Left renal pelvis (tissue), 4 donors: ENCODE measurements around the gene TPT1. TPM values are rescaled to one million over a fixed set of nuclear protein-coding genes. Genes with fewer than 3 reads are reported as not detected.
A peak's percentile ranks its signal among the peaks of the same experiment; 100 is the strongest.
"Not testable (repeated sequence)": the region's sequence is repeated elsewhere in the genome, so short reads cannot be mapped to it uniquely, and the experiment has no call there.

Experiments used
- DNase-seq, 4 donors: peaks; one replicate each; pipeline ENCODE4 v3.0.0-alpha.2; 2013; ENCODE audit warnings: low read depth in 4 of 4, low spot score in 3 of 4
- polyA plus RNA-seq, 4 donors: library from polyadenylated mRNA; unstranded; fragments of 120-200 nt; gene quantifications; one replicate each; pipeline ENCODE4 v1.2.1, GENCODE V29; 2013; ENCODE audit not compliant: insufficient read length in 4 of 4

TPT1 gene
- 1,000 to 10,000 TPM; 6,105 to 7,239 (median 6,814) TPM for polyA plus RNA-seq

DNA sequence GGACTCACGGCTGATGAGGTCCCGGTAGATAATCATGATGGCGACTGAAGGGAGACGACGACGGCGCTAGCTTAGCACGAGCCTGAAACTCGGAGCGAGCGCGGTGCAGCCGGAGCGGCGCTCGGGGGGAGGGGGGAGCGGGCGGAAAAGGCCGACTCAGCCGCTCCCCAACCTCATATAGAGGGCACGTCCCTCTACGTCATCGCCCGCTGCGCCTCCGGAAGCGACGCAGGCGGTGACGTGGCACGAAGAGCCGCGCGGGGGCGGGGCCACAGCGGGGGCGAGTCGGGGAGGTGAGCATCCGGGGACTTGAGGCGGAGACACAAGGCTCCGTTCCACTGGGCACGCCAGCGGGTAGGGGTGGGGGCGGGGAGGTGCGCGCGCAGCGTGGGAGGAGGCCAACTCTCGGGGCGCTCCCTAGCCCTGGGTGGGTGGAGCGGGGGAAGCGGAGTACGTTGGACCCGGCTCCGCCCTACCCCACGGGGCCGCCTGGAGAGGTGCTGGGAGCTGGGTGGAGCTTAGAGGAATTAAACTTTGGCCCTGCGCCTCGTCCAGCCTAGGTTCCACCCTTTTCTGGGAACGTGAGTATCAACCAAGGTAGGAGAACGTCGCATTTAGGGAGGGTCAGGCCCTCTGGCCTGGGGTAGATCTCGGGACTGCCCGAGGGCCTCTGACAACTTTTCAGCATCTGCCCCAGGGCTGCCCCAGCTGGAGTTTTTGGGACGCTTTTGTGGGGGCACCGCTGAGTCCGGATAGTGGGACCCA, at the start of gene TPT1:
TPT1 (minus strand) TSS at position 150 of the 765 bp plus-strand sequence; CDS start at position 36, 114 bp downstream.
- DNase-seq: peak; percentile 93 to 97 (median 96)

DNA sequence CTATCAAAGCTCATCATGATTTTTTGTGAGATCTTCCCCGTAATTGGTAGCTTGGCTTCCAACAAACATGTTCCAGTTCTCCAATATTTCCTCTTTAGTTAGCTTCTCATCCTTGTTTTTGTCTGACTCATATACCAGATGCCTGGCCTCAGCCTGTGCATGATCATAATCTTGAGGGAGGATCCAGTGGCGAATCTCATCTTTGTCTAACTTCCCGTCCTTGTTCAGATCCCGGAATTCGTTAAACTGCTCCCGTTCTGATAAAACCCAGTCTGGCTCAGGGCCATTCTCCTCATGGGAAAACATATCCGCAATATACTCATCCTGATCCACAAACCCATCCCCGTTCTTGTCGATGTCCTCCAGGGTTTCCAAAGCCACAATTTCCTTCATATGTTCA, 49.4 kb upstream of the TPT1 start:
- not testable (repeated sequence) for DNase-seq

DNA sequence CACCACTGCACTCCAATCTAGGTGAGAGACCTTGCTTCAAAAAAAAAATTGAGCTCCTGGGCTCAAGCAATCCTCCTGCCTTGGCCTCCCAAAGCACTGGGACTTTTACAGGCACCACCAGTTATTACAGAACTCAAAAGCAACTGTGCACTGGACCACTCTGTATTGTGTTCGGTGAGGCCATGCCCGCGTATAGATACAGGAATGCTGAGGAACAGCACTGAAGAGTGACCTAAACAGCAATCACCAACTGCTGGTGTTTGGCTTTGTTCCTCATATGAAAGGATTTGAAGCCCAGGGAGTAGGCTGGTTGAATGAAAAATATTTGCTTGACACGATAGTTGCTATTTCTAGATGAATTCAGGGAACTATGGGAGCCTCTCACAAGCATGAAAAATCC, 47.7 kb upstream of the TPT1 start:
- DNase-seq: no peak

DNA sequence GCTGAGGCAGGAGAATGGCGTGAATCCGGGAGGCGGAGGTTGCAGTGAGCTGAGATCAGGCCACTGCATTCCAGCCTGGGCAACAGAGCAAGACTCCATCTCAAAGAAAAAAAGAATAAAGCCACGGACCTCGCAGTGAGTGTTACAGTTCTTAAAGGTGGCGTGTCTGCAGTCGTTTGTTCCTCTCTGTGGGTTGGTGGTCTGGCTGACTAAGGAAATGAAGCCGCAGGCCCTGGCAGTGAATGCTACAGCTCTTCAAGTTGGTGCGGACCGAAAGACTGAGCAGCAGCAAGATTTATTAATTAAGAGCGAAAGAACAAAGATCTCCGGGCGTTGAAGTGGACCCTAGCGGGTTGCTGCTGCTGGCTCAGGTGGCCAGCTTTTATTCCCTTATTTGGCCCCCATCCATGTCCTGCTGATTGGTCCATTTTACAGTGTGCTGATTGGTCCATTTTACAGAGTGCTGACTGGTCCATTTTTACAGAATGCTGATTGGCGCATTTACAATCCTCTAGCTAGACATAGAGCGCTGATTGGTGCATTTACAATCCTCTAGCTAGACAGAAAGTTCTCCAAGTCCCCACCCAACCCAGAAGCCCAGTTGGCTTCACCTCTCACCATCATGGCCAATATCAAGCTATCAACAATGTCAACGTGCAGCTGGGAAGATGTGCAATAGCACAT, 46.1 kb upstream of the TPT1 start:
- DNase-seq: not testable (repeated sequence)

DNA sequence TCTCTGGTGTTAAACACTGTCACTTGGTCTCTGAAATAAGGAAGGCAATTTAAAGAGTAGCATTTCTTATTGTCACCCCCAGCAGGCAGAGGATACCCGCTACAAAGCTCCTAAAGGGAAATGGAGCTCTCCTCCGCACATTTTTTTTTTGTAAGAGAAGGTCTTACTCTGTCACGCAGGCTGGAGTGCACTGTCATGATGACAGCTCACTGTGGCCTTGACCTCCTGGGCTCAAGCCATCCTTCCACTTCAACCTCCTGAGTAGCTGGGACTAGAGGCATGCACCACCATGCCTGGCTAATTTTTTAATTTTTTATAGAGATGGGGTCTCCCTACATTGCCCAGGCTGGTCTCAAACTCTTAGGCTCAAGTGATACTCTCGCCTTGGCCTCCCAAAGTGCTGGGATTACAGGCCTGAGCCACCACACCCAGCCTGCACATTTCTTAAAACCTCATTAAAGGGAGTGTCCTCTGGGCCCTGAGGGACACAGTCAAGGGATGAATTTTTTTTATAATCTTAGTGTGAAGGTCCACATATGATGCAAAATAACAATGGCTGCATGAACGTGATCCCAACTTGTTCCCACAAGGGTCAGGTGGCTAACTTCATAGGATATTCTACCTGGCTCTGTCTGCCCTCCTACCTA, 45.0 kb upstream of the TPT1 start:
- no peak for DNase-seq

DNA sequence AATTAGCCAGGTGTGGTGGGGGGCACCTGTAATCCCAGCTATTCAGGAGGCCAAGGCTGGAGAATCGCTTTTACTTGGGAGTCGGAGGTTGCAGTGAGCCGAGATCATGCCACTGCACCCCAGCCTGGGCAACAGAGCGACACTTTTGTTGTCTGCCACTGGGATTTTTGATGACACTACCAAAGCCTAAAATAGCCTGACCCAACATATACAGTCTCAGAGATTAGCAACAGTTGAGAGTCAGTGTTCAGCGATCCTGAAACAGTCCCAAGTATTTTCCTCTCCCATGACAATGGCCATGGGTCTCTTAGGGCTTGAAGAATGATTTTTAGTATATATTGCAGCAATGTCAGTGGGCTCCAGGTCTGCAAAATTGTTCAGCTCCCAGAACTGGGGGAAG, 44.3 kb upstream of the TPT1 start:
- no peak for DNase-seq

DNA sequence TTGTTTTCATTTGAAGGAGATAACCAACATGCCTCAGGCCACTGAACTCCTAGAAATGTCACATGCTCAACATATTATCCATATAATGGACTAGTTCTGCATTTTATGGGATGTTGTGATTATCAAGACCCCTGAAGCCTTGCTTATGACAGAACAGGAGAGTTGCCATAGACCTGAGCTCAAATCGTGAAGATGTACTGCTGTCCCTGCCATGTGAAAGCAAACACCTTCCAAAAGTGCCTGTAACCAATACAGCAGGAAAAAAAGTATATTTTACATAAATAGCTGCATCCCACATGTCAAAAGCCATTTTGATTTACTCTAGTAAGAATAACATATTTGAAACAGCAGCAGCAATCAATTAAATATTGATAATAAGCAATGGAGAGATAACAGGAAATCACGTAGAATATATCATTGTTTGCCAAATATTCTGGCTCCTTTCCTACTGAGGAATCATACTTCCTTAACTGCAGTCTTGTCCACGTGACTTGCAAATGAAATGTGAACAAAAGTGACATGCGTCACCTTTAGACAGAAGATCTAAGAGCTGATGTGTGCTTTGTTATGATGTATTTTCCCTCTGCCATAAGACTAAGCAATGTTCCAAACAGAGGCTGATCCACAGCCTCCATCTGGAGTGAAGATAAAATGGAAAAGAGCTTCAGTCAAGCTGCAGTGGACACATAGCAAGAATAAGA, 43.6 kb upstream of the TPT1 start:
- no peak for DNase-seq

DNA sequence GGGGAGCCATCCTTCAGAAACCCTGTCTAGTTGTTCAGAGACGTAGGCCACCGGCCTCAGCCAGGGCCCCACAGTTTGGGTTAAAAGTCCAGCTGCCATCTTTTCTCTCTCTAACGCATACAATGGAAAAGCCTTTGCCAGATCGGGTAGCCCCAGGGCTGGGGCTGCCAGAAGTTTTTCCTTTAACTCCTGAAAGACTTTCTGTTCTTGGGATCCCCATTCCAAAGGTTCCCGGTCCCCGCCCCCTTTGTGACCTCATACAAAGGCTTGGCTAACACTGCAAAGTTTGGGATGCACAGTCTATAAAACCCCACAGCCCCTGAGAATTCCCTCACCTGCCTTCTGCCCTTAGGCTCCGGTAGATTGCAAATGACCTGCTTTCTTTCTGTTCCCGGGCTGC, 41.8 kb upstream of the TPT1 start:
- not testable (repeated sequence) for DNase-seq

DNA sequence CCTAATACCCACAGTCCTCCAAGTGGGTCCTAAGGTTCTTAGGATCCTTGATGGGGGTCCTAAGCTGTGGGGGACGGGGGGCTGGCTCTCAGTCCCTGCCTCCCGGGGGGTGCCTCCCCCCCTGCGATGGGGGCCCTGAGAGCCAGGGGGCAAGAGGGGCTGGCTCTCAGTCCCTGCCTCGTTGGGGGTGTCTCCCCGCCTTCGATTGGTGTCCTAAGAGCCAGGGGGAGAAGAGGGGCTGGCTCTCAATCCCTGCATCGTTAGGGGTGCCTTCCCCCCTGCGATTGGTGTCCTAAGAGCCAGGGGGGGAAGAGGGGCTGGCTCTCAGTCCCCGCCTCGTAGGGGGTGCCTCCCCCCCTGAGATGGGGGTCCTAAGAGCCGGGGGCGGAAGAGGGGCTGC, 40.2 kb upstream of the TPT1 start:
- no peak for DNase-seq

DNA sequence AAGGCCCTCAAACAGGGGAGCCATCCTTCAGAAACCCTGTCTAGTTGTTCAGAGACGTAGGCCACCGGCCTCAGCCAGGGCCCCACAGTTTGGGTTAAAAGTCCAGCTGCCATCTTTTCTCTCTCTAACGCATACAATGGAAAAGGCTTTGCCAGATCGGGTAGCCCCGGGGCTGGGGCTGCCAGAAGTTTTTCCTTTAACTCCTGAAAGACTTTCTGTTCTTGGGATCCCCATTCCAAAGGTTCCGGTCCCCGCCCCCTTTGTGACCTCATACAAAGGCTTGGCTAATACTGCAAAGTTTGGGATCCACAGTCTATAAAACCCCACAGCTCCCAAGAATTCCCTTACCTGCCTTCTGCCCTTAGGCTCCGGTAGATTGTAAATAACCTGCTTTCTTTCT, 39.7 kb upstream of the TPT1 start:
- not testable (repeated sequence) for DNase-seq

DNA sequence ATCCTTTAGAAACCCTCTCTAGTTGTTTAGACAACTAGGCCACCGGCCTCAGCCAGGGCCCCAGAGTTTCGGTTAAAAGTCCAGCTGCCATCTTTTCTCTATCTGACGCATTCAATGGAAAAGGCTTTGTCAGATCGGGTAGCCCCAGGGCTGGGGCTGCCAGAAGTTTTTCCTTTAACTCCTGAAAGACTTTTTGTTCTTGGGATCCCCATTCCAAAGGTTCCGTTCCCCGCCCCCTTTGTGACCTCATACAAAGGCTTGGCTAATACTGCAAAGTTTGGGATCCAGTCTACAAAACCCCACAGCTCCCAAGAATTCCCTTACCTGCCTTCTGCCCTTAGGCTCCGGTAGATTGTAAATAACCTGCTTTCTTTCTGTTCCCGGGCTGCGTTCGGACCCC, 38.5 kb upstream of the TPT1 start:
- DNase-seq: not testable (repeated sequence)

DNA sequence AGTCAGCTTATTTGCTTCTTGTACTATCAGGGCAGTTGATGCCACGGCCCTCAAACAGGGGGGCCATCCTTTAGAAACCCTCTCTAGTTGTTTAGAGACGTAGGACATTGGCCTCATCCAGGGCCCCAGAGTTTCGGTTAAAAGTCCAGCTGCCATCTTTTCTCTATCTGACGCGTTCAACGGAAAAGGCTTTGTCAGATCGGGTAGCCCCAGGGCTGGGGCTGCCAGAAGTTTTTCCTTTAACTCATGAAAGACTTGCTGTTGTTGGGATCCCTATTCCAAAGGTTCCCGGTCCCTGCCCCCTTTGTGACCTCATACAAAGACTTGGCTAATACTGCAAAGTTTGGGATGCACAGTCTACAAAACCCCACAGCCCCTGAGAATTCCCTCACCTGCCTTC, 37.8 kb upstream of the TPT1 start:
- not testable (repeated sequence) for DNase-seq

DNA sequence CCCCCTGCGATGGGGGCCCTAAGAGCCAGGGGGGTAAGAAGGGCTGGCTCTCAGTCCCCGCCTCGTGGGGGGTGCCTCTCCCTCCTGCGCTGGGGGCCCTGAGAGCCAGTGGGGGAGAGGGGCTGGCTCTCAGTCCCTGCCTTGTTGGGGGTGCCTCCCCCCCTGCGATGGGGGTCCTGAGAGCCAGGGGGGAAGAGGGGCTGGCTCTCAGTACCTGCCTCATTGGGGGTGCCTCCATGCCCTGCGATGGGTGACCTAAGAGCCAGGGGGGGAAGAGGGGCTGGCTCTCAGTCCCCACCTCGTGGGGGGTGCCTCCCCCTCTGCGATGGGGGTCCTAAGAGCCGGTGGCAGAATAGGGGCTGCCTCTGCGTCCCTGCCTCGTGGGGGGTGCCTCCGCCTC, 36.3 kb upstream of the TPT1 start:
- DNase-seq: not testable (repeated sequence)

DNA sequence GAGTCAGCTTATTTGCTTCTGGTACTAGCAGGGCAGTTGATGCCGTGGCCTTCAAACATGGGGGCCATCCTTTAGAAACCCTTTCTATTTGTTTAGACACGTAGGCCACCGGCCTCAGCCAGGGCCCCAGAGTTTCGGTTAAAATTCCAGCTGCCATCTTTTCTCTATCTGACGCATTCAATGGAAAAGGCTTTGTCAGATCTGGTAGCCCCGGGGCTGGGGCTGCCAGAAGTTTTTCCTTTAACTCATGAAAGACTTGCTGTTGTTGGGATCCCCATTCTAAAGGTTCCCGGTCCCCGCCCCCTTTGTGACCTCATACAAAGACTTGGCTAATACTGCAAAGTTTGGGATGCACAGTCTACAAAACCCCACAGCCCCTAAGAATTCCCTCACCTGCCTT, 35.7 kb upstream of the TPT1 start:
- DNase-seq: not testable (repeated sequence)

DNA sequence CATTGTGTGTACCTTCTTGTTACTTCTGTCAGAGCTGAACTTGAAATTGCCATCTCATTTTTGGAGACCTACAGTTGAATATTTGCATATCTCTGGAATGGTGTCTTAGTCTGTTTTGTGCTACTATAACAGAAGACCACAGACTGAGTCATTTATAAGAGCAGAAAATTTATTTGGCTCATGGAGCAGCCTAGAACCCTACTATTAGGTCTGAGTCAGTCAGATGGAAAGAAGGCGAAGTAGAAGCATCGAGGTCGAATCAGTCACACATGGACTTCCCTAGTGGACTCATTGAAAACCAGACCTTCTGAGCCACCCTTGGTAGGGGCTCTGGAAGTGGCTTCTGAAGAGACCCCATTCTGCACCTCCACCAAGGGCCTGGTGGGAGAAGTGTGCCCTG, 33.9 kb upstream of the TPT1 start:
- DNase-seq: no peak

DNA sequence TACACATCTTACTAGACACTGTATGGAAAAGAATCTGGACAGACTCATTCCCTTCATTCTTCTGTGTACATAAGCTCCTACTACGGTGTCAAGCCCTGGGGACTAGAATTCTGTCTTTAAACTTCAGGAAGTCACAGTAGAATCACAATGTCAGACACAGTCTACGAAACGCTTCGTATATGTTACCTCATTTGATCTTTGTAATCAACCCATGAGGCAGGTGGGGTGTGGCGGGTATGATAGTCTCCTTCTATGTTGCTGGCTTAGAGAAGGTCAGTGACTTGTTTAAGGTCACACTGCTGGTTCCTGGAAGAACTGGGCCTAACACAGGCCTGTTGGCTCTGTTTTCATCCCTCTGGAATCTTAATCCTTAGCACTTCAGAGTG, 32.2 kb upstream of the TPT1 start:
- DNase-seq: no peak

DNA sequence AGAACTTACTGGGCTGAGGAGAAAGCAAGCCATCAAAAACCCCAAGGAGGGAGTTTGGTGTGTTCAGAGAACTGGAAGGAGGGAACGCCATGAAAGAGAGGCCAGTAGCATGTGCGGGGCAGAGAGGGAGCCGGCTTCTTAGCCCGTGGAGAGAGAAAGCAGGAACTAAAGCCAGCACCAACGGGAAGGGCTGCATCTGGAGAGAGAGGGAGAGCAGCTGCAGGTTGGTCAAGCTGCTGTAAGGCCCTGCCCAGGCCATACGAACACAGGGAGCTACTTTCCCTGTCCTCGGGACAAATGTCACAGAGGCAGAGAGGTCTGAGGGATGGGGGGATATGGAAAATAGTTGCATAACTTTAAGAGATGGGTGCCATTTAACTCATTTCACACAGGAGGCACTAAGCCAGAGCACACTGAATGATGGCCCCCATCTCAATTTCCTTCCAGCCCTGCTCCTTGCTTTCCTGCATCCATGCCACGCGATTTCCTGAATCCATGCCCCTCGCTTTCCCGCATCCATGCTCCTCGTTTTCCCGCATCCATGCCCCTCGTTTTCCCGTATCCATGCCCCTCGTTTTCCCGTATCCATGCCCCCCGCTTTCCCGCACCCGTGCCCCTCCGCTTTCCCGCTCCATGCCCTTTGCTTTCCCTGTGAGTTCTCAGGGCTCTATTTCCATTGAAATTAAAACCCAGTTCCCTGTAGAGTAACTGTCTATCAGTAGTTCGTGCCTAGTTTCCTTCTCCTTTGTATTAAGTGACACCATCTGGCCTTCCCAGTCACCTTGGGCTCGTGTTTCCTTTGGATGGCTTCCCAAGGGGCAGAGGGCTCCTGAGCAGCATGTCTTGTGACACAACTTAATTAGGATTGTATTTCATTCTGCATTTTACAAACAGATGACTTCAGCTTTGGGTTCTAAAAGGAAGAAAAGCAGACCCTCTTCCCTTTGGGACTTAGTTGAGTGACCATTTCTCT, 31.5 kb upstream of the TPT1 start:
- DNase-seq: peak in 1 of 4 donors; percentile 44

DNA sequence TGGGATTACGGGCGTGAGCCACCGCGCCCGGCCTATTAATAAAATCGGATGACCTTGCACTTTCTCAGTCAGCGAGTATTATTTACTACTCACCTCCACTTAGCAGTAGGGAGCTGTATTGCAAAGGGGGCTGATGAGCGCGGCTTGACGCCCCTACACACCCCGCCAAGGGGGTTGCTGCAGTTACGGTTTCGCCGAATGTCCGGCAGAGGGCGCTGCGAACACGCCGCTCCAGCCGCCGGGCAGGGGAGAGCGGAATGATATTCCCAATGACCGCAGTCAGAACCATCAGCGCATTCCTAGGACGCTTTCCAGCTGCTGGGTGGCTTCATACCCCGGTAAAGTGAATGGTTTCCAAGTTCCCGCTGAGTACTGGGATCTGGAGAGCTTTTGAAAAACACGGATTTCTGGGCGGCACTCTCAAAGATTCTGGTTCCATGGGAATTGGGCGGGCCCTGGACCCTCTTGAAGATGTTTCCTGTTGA, 30.0 kb upstream of the TPT1 start:
- DNase-seq: peak; percentile 41 to 61 (median 52)

DNA sequence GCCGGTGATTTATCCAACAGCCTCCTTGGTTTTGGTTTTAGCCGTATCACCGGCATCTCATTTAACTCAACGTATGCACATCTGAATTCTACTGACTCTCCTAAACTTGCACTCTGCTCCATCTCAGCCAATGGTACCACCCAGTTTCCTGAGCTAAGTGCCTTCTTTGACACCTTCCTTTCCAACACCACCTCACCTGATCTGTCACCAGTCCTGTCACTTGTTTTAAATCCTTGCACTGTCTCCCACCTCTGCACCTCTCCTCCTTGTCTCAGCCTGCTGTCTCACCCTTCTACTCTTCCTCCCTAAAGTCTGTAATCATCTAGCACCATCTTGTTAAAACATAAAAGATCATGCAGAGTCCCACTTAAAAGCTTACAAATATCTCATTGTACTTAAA, 28.1 kb upstream of the TPT1 start:
- no peak for DNase-seq

DNA sequence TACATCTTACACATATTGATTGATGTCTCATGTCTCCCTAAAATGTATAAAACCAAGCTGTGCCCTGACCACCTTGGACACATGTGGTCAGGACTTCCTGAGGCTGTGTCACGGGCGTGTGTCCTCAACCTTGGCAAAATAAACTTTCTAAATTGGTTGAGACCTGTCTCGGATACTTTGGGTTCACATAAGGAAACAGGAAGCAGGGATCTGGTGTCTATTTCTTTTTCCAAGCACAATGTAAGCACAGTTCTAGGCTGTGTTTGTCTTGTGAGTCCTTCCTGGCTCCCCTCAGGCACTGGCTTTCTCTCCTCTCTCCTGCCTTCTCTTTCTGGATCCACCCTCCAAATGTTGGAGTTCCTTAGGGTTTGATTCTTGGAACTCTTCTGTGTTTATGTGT, 27.6 kb upstream of the TPT1 start:
- DNase-seq: no peak
